BJ (cell line): ENCODE results near the gene CLMN. TPM values are rescaled to one million over a fixed set of nuclear protein-coding genes. Genes with fewer than 3 reads are reported as not detected.

Experiments
- CTCF ChIA-PET: fragments of 350-600 bp; formaldehyde crosslinking; extraction: SDS; loops from one replicate; lab custom pipeline; 2021; ENCODE audit warnings: antibody characterized with exemption, inconsistent platforms; lab: Yijun Ruan, JAX
- POLR2A ChIA-PET: fragments of 300-600 bp; sonication (Branson Sonifier 250); formaldehyde crosslinking; extraction: SDS; loops from one replicate; lab custom pipeline; 2021; ENCODE audit warnings: antibody characterized with exemption; lab: Charles Lee
- DNase-seq: peaks from one replicate; pipeline ENCODE4 v3.0.0-alpha.2; 2011; ENCODE audit warnings: low read depth
- H3K27me3 ChIP-seq: 2 replicates; pipeline ENCODE4 v1.6.0; 2011; ENCODE audit warnings: low read length; ENCODE audit not compliant: control insufficient read depth, insufficient read depth
- H3K36me3 ChIP-seq: 2 replicates; pipeline ENCODE4 v1.5.1; 2011; ENCODE audit warnings: low read length; ENCODE audit not compliant: control insufficient read depth, insufficient read depth
- H3K4me3 ChIP-seq: 2 replicates; pipeline ENCODE4 v1.5.1; 2011; ENCODE audit warnings: low read depth, mild to moderate bottlenecking, control low read depth, low read length
- CTCF ChIP-seq: IDR thresholded peaks from 2 replicates; pipeline ENCODE4 v1.5.1; 2011; ENCODE audit warnings: low read depth, mild to moderate bottlenecking, control low read depth, inconsistent platforms, low read length, moderate library complexity; ENCODE audit not compliant: insufficient read depth
- polyA plus RNA-seq: library from polyadenylated mRNA; depleted of rRNA; stranded (reverse); fragments of >200 nt; gene quantifications from 2 replicates; pipeline ENCODE4 v1.2.3, GENCODE V29; 2011

The CLMN gene
- polyA plus RNA-seq, 1 experiment = 0.13 TPM

GRCh38 chr14:95248432-95248831 is 71.3 kb downstream of the CLMN start:
- Histone ChIP-seq H3K27me3 (no peaks in the 10 kb centered on the region), H3K36me3 (no peaks in the 10 kb centered on the region), H3K4me3 (no peak overlapping the region)
- CTCF ChIA-PET = no interaction called here
- POLR2A ChIA-PET = no interaction called here
- no peak for DNase-seq
- no peak for TF ChIP-seq CTCF

GRCh38 chr14:95246870-95247269 is 72.8 kb downstream of the CLMN start:
- no peak for DNase-seq
- no peaks in the 10 kb centered on the region for H3K27me3 ChIP-seq
- H3K36me3 ChIP-seq = no peaks in the 10 kb centered on the region
- CTCF ChIA-PET = no interaction called here
- no peak for TF ChIP-seq CTCF
- no peak overlapping the region for H3K4me3 ChIP-seq
- POLR2A ChIA-PET = no interaction called here

GRCh38 chr14:95245334-95245733 is 74.4 kb downstream of the CLMN start:
- Histone ChIP-seq H3K4me3 (no peak overlapping the region), H3K27me3 (no peaks in the 10 kb centered on the region), H3K36me3 (no peaks in the 10 kb centered on the region)
- POLR2A ChIA-PET = no interaction called here
- CTCF ChIA-PET = no interaction called here
- no peak for TF ChIP-seq CTCF
- no peak for DNase-seq

GRCh38 chr14:95244587-95244986 is 75.1 kb downstream of the CLMN start:
- no peak for TF ChIP-seq CTCF
- no peak for DNase-seq
- ChIA-PET POLR2A (no interaction called here), CTCF (no interaction called here)
- no peaks in the 10 kb centered on the region for H3K27me3 ChIP-seq
- H3K36me3 ChIP-seq = no peaks in the 10 kb centered on the region
- no peak overlapping the region for H3K4me3 ChIP-seq

GRCh38 chr14:95242870-95243269 is 76.8 kb downstream of the CLMN start:
- H3K27me3 ChIP-seq = no peaks in the 10 kb centered on the region
- no peak for TF ChIP-seq CTCF
- POLR2A ChIA-PET = no interaction called here

More at GRCh38 chr14:95242870-95243269, 76.8 kb downstream of the CLMN start:
- CTCF ChIA-PET = no interaction called here
- Histone ChIP-seq H3K4me3 (no peak overlapping the region), H3K36me3 (no peaks in the 10 kb centered on the region)
- DNase-seq = no peak
